ENCODE results near the gene HMSD.

The HMSD gene

GRCh38 chr18:63969942-63970808 lies 21.1 kb downstream of the HMSD start, which contains the start of gene SERPINB8:
Gene SERPINB8 (plus strand): TSS chr18:63970081. CDS start chr18:63978309, 8,228 bp downstream.
- intact Hi-C loops (cut with DNase I; ENCODE audit: low total_unique reads), result loop anchor here (5.0 kb wide), 1 partner anchor 833 kb away; no protein-coding TSS in a partner anchor
- Histone ChIP-seq H3K27me3 (no peaks in the 10 kb centered on the region), H3K4me1 (peaks cover 0 to 18% (median 9%) of the 10 kb centered on the region in 4 donors), H3K27ac (peak within 1 kb of the TSS; percentile 98 to 99), H3K9me3 (no peaks in the 10 kb centered on the region), H3K4me3 (peak within 1 kb of the TSS; percentile 75 to 89), H3K36me3 (no peaks in the 10 kb centered on the region)
- TF ChIP-seq CTCF (IDR thresholded peaks at IDR 0.05), result no peak
- peak; percentile 95 to 98 for DNase-seq

GRCh38 chr18:63970809-63971205 lies 21.7 kb downstream of the HMSD start:
- H3K27me3 ChIP-seq, result no peaks in the 10 kb centered on the region
- H3K4me1 ChIP-seq, result peaks cover 0 to 18% (median 9%) of the 10 kb centered on the region in 4 donors
- H3K4me3 ChIP-seq, result peak overlapping the region; percentile 75 to 89
- peak overlapping the region; percentile 98 to 99 for H3K27ac ChIP-seq
- no peaks in the 10 kb centered on the region for H3K9me3 ChIP-seq
- DNase-seq, result peak; percentile 39 to 75
- no peaks in the 10 kb centered on the region for H3K36me3 ChIP-seq
- intact Hi-C loops (cut with DNase I; ENCODE audit: low total_unique reads), result loop anchor here (5.0 kb wide), 1 partner anchor 834 kb away; no protein-coding TSS in a partner anchor
- no peak for TF ChIP-seq CTCF (IDR thresholded peaks at IDR 0.05)

GRCh38 chr18:63971320-63972001 lies 22.4 kb downstream of the HMSD start:
- H3K4me3 ChIP-seq, result peak overlapping the region; percentile 75 to 89
- DNase-seq, result no peak
- intact Hi-C loops (cut with DNase I; ENCODE audit: low total_unique reads), result loop anchor here (5.0 kb wide), 1 partner anchor 834 kb away; no protein-coding TSS in a partner anchor
- no peak for TF ChIP-seq CTCF (IDR thresholded peaks at IDR 0.05)
- H3K27me3 ChIP-seq, result no peaks in the 10 kb centered on the region
- H3K9me3 ChIP-seq, result no peaks in the 10 kb centered on the region
- peak overlapping the region; percentile 98 to 99 for H3K27ac ChIP-seq
- H3K36me3 ChIP-seq, result no peaks in the 10 kb centered on the region
- peaks cover 0 to 18% (median 9%) of the 10 kb centered on the region in 4 donors for H3K4me1 ChIP-seq

- Histone ChIP-seq H3K27me3 (no peaks in the 10 kb centered on the region), H3K36me3 (no peaks in the 10 kb centered on the region), H3K27ac (peak overlapping the region in 1 of 2 donors; percentile 98), H3K9me3 (no peaks in the 10 kb centered on the region), H3K4me3 (no peak overlapping the region), H3K4me1 (peaks cover 0 to 18% (median 9%) of the 10 kb centered on the region in 4 donors)
- intact Hi-C loops (cut with DNase I; ENCODE audit: low total_unique reads), result loop anchor here (5.0 kb wide), 1 partner anchor 835 kb away; no protein-coding TSS in a partner anchor
- TF ChIP-seq CTCF (IDR thresholded peaks at IDR 0.05), result no peak
- no peak for DNase-seq
Measured at GRCh38 chr18:63972002-63972376, 22.9 kb downstream of the HMSD start.

GRCh38 chr18:63974991-63975390 lies 25.9 kb downstream of the HMSD start:
- intact Hi-C loops (cut with DNase I; ENCODE audit: low total_unique reads), result loop anchor here (5.0 kb wide), 1 partner anchor 838 kb away; no protein-coding TSS in a partner anchor
- no peak overlapping the region for H3K27ac ChIP-seq
- H3K27me3 ChIP-seq, result no peaks in the 10 kb centered on the region
- no peaks in the 10 kb centered on the region for H3K36me3 ChIP-seq
- peaks cover 0 to 17% (median 6%) of the 10 kb centered on the region in 4 donors for H3K4me1 ChIP-seq
- H3K4me3 ChIP-seq, result no peak overlapping the region
- DNase-seq, result no peak
- H3K9me3 ChIP-seq, result no peaks in the 10 kb centered on the region
- no peak for TF ChIP-seq CTCF (IDR thresholded peaks at IDR 0.05)
